Keratinocyte (primary cell): ENCODE results near the gene CD59. TPM values are rescaled to one million over a fixed set of nuclear protein-coding genes. Genes with fewer than 3 reads are reported as not detected.

ENCODE experiments used
- DNase-seq: peaks from one replicate; pipeline ENCODE4 v3.0.0-alpha.2; 2011; ENCODE audit warnings: low read depth, missing footprints, low spot score
- FAIRE-seq: peaks from 2 replicates; lab custom pipeline; 2011; peaks lifted over from hg19 to GRCh38; lab: Jason Lieb, UNC
- H2AFZ ChIP-seq: 2 replicates; pipeline ENCODE4 v1.6.0; 2012; ENCODE audit warnings: low read length, control low read depth, inconsistent platforms; ENCODE audit not compliant: control insufficient read depth
- H3K27ac ChIP-seq: 2 replicates; pipeline ENCODE4 v1.5.1; 2011; ENCODE audit warnings: low read length; ENCODE audit not compliant: control insufficient read depth, insufficient read depth
- H3K27me3 ChIP-seq: 3 replicates; pipeline ENCODE4 v1.6.0; 2011; ENCODE audit warnings: low read length; ENCODE audit not compliant: control insufficient read depth, insufficient read depth; ENCODE audit errors: extremely low read depth
- H3K36me3 ChIP-seq, 2 experiments: 2 replicates in 1 of 2; 3 replicates in 1 of 2; pipeline ENCODE4 v1.5.1; 2011; ENCODE audit warnings: low read length in 2 of 2, mild to moderate bottlenecking in 1 of 2; ENCODE audit not compliant: control insufficient read depth in 2 of 2, insufficient read depth in 2 of 2; ENCODE audit errors: extremely low read depth in 1 of 2
- H3K4me1 ChIP-seq: 3 replicates; pipeline ENCODE4 v1.5.1; 2011; ENCODE audit warnings: low read length; ENCODE audit not compliant: control insufficient read depth, insufficient read depth; ENCODE audit errors: extremely low read depth
- H3K4me2 ChIP-seq: 3 replicates; pipeline ENCODE4 v1.6.0; 2011; ENCODE audit warnings: low read depth, low read length; ENCODE audit not compliant: control insufficient read depth, insufficient read depth; ENCODE audit errors: extremely low read depth
- H3K4me3 ChIP-seq, 3 experiments: fragments of 200-600 bp in 1 of 3; sonication (generic) in 1 of 3; 2 replicates in 2 of 3; 3 replicates in 1 of 3; pipeline ENCODE4 v1.5.1; 2011 to 2016; ENCODE audit warnings: low read length in 3 of 3, mild to moderate bottlenecking in 3 of 3, control low read depth in 2 of 3, inconsistent platforms in 1 of 3, low read depth in 1 of 3, mixed read lengths in 1 of 3, mixed run types in 1 of 3, moderate library complexity in 1 of 3; ENCODE audit not compliant: control insufficient read depth in 2 of 3, insufficient read depth in 2 of 3; ENCODE audit errors: extremely low read depth in 1 of 3
- H3K79me2 ChIP-seq: 2 replicates; pipeline ENCODE4 v1.6.0; 2012; ENCODE audit warnings: low read length; ENCODE audit not compliant: control insufficient read depth, insufficient read depth
- H3K9ac ChIP-seq: 3 replicates; pipeline ENCODE4 v1.6.0; 2011; ENCODE audit warnings: low read length; ENCODE audit not compliant: control insufficient read depth, insufficient read depth; ENCODE audit errors: extremely low read depth
- H3K9me1 ChIP-seq: 3 replicates; pipeline ENCODE4 v1.6.0; 2011; ENCODE audit warnings: low read length; ENCODE audit not compliant: control insufficient read depth, insufficient read depth; ENCODE audit errors: extremely low read depth
- H3K9me3 ChIP-seq: 2 replicates; pipeline ENCODE4 v1.5.1; 2012; ENCODE audit warnings: low read depth, low read length; ENCODE audit not compliant: control insufficient read depth
- H4K20me1 ChIP-seq: 3 replicates; pipeline ENCODE4 v1.6.0; 2011; ENCODE audit warnings: low read length; ENCODE audit not compliant: control insufficient read depth, insufficient read depth; ENCODE audit errors: extremely low read depth
- EZH2 ChIP-seq: IDR thresholded peaks from one replicate; pipeline ENCODE4 v1.6.1; 2012; ENCODE audit warnings: inconsistent platforms, mild to moderate bottlenecking, low read length, moderate library complexity
- dilution Hi-C: fragments of 300-500 bp; cut with MboI; formaldehyde crosslinking; loops from one replicate; pipeline ENCODE4 v1.7.0; 2020; ENCODE audit warnings: low sequenced_read_pairs; ENCODE audit not compliant: extremely low pct_ligation_motif_present
- polyA plus RNA-seq, 5 experiments: library from polyadenylated mRNA; depleted of rRNA in 3 of 5; stranded (reverse) in 3 of 5; stranded (forward) in 1 of 5; unstranded in 1 of 5; fragments of >200 nt; gene quantifications; 1 replicate in 1 of 5; 2 replicates in 3 of 5; 3 replicates in 1 of 5; pipeline versions ENCODE4 v1.2.1 to v1.2.3, GENCODE V29; 2011 to 2012; ENCODE audit warnings: missing spikeins in 2 of 5, low read depth in 1 of 5, low replicate concordance in 1 of 5
- TF ChIP-seq, protein P1 (sequence below), 3 experiments: IDR thresholded peaks in 1 of 3; conservative IDR thresholded peaks in 1 of 3; optimal IDR thresholded peaks in 1 of 3; 2 replicates in 2 of 3; 3 replicates in 1 of 3; pipeline versions ENCODE3 to v1.5.1; 2011; ENCODE audit warnings: low read length in 3 of 3, mild to moderate bottlenecking in 3 of 3, moderate library complexity in 2 of 3, control low read depth in 1 of 3, inconsistent platforms in 1 of 3; ENCODE audit not compliant: insufficient read depth in 2 of 3; ENCODE audit errors: extremely low read depth in 1 of 3

The CD59 gene
- polyA plus RNA-seq, 1 donor (not counting 4 experiments of a cell fraction or from before 2014, with no cell fraction given), result 1,349 TPM

DNA sequence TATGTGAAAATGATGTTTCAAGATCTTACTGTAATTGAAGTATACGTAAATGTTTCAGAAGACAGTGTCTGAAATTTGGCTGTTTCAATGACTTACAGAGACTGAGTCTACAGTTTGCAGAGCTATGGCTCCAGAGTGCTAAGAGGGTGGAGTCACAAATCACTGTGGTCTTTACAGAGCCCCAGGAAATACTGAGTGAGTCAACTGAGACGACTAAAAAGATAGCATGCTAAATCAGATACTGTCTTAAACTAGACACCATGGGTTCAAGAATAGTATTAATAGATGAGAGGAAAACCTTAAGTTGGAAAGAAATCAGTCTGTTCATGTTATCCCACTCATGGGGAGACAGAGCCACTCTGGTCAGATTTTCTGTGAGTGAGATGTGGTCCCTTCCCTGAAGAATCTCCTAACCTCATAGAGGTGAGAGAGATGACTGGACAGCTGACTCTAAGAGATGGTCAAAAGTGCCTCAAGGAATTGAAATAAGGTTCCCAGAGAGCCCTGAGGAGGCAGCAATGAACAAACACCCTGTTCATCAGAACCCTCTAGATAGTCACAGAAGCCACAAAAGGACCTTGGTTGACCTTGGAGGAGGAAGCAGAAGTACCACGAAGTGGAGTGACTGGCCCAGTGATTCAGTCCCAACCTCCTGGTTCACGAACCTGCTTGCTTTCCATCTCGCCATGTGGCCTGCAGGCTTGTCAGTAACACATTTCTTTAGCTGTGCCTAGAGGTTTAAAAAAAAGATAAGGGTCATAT, 65.8 kb downstream of the CD59 start:
- Histone ChIP-seq H4K20me1 (no peaks in the 10 kb centered on the region), H2AFZ (no peak overlapping the region), H3K4me2 (peak overlapping the region; percentile 2), H3K9me1 (no peaks in the 10 kb centered on the region), H3K4me3 (no peak overlapping the region), H3K4me1 (peaks cover 40% of the 10 kb centered on the region), H3K9me3 (no peaks in the 10 kb centered on the region), H3K79me2 (no peaks in the 10 kb centered on the region), H3K27ac (peak overlapping the region; percentile 10), H3K27me3 (no peaks in the 10 kb centered on the region), H3K9ac (no peak overlapping the region), H3K36me3 (no peaks in the 10 kb centered on the region)
- peak; percentile 92 for FAIRE-seq
- no peak for DNase-seq
- TF ChIP-seq EZH2, result no peak
- TF ChIP-seq, protein P1, sequence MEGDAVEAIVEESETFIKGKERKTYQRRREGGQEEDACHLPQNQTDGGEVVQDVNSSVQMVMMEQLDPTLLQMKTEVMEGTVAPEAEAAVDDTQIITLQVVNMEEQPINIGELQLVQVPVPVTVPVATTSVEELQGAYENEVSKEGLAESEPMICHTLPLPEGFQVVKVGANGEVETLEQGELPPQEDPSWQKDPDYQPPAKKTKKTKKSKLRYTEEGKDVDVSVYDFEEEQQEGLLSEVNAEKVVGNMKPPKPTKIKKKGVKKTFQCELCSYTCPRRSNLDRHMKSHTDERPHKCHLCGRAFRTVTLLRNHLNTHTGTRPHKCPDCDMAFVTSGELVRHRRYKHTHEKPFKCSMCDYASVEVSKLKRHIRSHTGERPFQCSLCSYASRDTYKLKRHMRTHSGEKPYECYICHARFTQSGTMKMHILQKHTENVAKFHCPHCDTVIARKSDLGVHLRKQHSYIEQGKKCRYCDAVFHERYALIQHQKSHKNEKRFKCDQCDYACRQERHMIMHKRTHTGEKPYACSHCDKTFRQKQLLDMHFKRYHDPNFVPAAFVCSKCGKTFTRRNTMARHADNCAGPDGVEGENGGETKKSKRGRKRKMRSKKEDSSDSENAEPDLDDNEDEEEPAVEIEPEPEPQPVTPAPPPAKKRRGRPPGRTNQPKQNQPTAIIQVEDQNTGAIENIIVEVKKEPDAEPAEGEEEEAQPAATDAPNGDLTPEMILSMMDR (optimal IDR thresholded peaks at IDR 0.05 in 1 of 3, IDR thresholded peaks at IDR 0.05 in 1 of 3, conservative IDR thresholded peaks at IDR 0.05 in 1 of 3; ENCODE audit: extremely low read depth in 1 of 3, insufficient read depth in 2 of 3, low read length in 3 of 3), result no peak
- dilution Hi-C loops, result no loop called here

GRCh38 chr11:33669598-33670249, 66.5 kb downstream of the CD59 start:
- Histone ChIP-seq H2AFZ (no peak overlapping the region), H3K79me2 (no peaks in the 10 kb centered on the region), H3K36me3 (no peaks in the 10 kb centered on the region), H3K4me1 (peaks cover 46% of the 10 kb centered on the region), H3K9me1 (no peaks in the 10 kb centered on the region), H3K9me3 (no peaks in the 10 kb centered on the region), H3K4me3 (no peak overlapping the region), H3K4me2 (peak overlapping the region; percentile 2), H3K27me3 (no peaks in the 10 kb centered on the region), H3K9ac (no peak overlapping the region), H4K20me1 (no peaks in the 10 kb centered on the region), H3K27ac (no peak overlapping the region)
- no peak for TF ChIP-seq EZH2
- TF ChIP-seq, protein P1 (optimal IDR thresholded peaks at IDR 0.05 in 1 of 3, IDR thresholded peaks at IDR 0.05 in 1 of 3, conservative IDR thresholded peaks at IDR 0.05 in 1 of 3; ENCODE audit: extremely low read depth in 1 of 3, insufficient read depth in 2 of 3, low read length in 3 of 3), result no peak
- DNase-seq (no peak), FAIRE-seq (peak; percentile 74)
- dilution Hi-C loops, result no loop called here
